GM12892 (cell line): ENCODE results near the gene ST7.

Experiments used
- POLR2A ChIP-seq: IDR thresholded peaks from 2 replicates; pipeline ENCODE4 v1.6.1; 2011; ENCODE audit warnings: low read depth, low read length, control low read depth
- POLR2AphosphoS5 ChIP-seq: IDR thresholded peaks from 2 replicates; pipeline ENCODE4 v1.6.1; 2011; ENCODE audit warnings: low read depth, low read length, control low read depth
- TAF1 ChIP-seq: IDR thresholded peaks from 2 replicates; pipeline ENCODE4 v1.6.1; 2011; ENCODE audit warnings: low read depth, mild to moderate bottlenecking, control low read depth, low read length, borderline replicate concordance

DNA sequence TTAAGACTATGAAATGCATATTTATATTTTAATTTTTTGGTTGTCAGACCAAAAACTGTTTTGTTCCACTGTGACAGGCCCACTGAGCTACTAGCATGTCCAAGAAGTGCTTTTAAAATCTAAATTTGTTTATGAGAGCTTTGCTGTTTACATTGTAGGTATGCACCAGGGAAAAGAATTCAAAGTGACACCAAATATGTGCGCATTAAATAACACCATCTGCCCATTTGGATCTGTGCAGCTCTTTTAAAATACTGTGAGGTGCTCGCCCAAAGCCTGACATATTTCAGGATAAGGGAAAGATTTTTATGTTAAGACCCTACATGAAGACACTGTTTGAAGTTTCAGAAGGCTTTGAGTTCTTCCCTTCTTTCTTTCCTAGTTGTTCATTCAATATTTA, 162.9 kb downstream of the ST7 start:
- TF ChIP-seq POLR2AphosphoS5 (no peak), POLR2A (no peak), TAF1 (no peak)
